Stomach (tissue), 4 donors: Measurements from ENCODE around the gene NFATC1.
A peak's percentile ranks its signal among the peaks of the same experiment; 100 is the strongest.

ENCODE experiments used
- CTCF ChIP-seq, 7 experiments: fragments of 450-650 bp in 4 of 7; fragments of 200-600 bp in 3 of 7; sonication (generic) in 3 of 7; IDR thresholded peaks; one replicate each; pipeline ENCODE4 v1.5.1; 2016 to 2019; ENCODE audit warnings: antibody characterized with exemption in 7 of 7, control low read depth in 2 of 7, mild to moderate bottlenecking in 1 of 7
- EP300 ChIP-seq: sonication (generic); formaldehyde crosslinking; IDR thresholded peaks from one replicate; pipeline ENCODE4 v1.6.1; 2017; ENCODE audit warnings: antibody characterized with exemption
- POLR2A ChIP-seq, 4 donors: fragments of 450-650 bp; IDR thresholded peaks; one replicate each; pipeline ENCODE4 v1.6.1; 2016; ENCODE audit warnings: antibody characterized with exemption in 4 of 4, control low read depth in 2 of 4, mild to moderate bottlenecking in 1 of 4, moderate library complexity in 1 of 4
- POLR2AphosphoS5 ChIP-seq, 3 donors: sonication (generic); formaldehyde crosslinking; IDR thresholded peaks; one replicate each; pipeline ENCODE4 v1.6.1; 2016; ENCODE audit warnings: antibody characterized with exemption in 3 of 3

- TF ChIP-seq CTCF (IDR thresholded peaks at IDR 0.05) (no peak), EP300 (no peak), POLR2A (IDR thresholded peaks at IDR 0.05) (no peak), POLR2AphosphoS5 (IDR thresholded peaks at IDR 0.05) (peak in 1 of 3 donors; percentile 21)
Observed at GRCh38 chr18:79394534-79395307, 1.0 kb upstream of the NFATC1 start.
